Progenitor cell of endocrine pancreas (in vitro differentiated cells): ENCODE results near the gene HSF2BP. TPM values are rescaled to one million over a fixed set of nuclear protein-coding genes. Genes with fewer than 3 reads are reported as not detected.
A peak's percentile ranks its signal among the peaks of the same experiment; 100 is the strongest.

ENCODE experiments used
- DNase-seq: peaks from one replicate; pipeline ENCODE4 v3.0.0; 2021; ENCODE audit warnings: low spot score; ENCODE audit not compliant: unreplicated experiment
- H3K27ac Mint-ChIP-seq: 2 replicates; pipeline ENCODE4 v1.8.0; 2021; ENCODE audit warnings: mild to moderate bottlenecking, moderate library complexity, mixed read lengths
- H3K27me3 Mint-ChIP-seq: 2 replicates; pipeline ENCODE4 v1.8.0; 2021; ENCODE audit warnings: mixed read lengths
- H3K36me3 Mint-ChIP-seq: 2 replicates; pipeline ENCODE4 v1.8.0; 2022; ENCODE audit warnings: mixed read lengths; ENCODE audit not compliant: insufficient read depth
- H3K4me1 Mint-ChIP-seq: 2 replicates; pipeline ENCODE4 v1.8.0; 2021; ENCODE audit warnings: low read depth, mixed read lengths
- H3K4me3 Mint-ChIP-seq: 2 replicates; pipeline ENCODE4 v1.8.0; 2021; ENCODE audit warnings: low read depth, mild to moderate bottlenecking, moderate library complexity, mixed read lengths
- H3K9me3 Mint-ChIP-seq: 2 replicates; pipeline ENCODE4 v1.8.0; 2021; ENCODE audit warnings: low read depth, mixed read lengths
- CTCF ChIP-seq: fragments of 200-600 bp; sonication (generic); IDR thresholded peaks from one replicate; pipeline ENCODE4 v1.5.0; 2021; ENCODE audit warnings: antibody characterized with exemption, mild to moderate bottlenecking; ENCODE audit not compliant: unreplicated experiment
- total RNA-seq: library from RNA; stranded (reverse); gene quantifications from 2 replicates; pipeline ENCODE4 v1.2.1, GENCODE V29; 2021

HSF2BP gene
- total RNA-seq, 1 donor from 2014 or later = 2.0 TPM

GRCh38 chr21:43631411-43632107, 27.7 kb downstream of the HSF2BP start:
- Mint-ChIP-seq H3K4me3 (no peak overlapping the region), H3K36me3 (peaks cover 16% of the 10 kb centered on the region), H3K27me3 (no peaks in the 10 kb centered on the region), H3K4me1 (peaks cover 2% of the 10 kb centered on the region), H3K9me3 (peaks cover 12% of the 10 kb centered on the region), H3K27ac (no peak overlapping the region)
- DNase-seq = no peak
- no peak for TF ChIP-seq CTCF

GRCh38 chr21:43627527-43627926, 31.8 kb downstream of the HSF2BP start:
- Mint-ChIP-seq H3K27ac (no peak overlapping the region), H3K36me3 (peaks cover 16% of the 10 kb centered on the region), H3K9me3 (peaks cover 12% of the 10 kb centered on the region), H3K4me3 (no peak overlapping the region), H3K27me3 (no peaks in the 10 kb centered on the region), H3K4me1 (peaks cover 12% of the 10 kb centered on the region)
- DNase-seq = no peak
- no peak for TF ChIP-seq CTCF

GRCh38 chr21:43626390-43626789, 32.9 kb downstream of the HSF2BP start:
- H3K4me3 Mint-ChIP-seq = no peak overlapping the region
- peaks cover 12% of the 10 kb centered on the region for H3K9me3 Mint-ChIP-seq
- no peaks in the 10 kb centered on the region for H3K27me3 Mint-ChIP-seq
- peak overlapping the region; percentile 95 for H3K27ac Mint-ChIP-seq
- no peak for TF ChIP-seq CTCF
- H3K36me3 Mint-ChIP-seq = peaks cover 16% of the 10 kb centered on the region
- no peak for DNase-seq
- H3K4me1 Mint-ChIP-seq = peaks cover 12% of the 10 kb centered on the region

GRCh38 chr21:43624339-43624738, 34.9 kb downstream of the HSF2BP start:
- Mint-ChIP-seq H3K27me3 (no peaks in the 10 kb centered on the region), H3K4me3 (no peak overlapping the region), H3K9me3 (peaks cover 20% of the 10 kb centered on the region), H3K27ac (no peak overlapping the region), H3K4me1 (peaks cover 12% of the 10 kb centered on the region), H3K36me3 (peaks cover 20% of the 10 kb centered on the region)
- DNase-seq = no peak
- TF ChIP-seq CTCF = no peak

- Mint-ChIP-seq H3K36me3 (peaks cover 17% of the 10 kb centered on the region), H3K4me3 (no peak overlapping the region), H3K27ac (no peak overlapping the region), H3K27me3 (no peaks in the 10 kb centered on the region), H3K4me1 (peaks cover 12% of the 10 kb centered on the region), H3K9me3 (peaks cover 19% of the 10 kb centered on the region)
- TF ChIP-seq CTCF = no peak
- DNase-seq = no peak
These were observed 35.7 kb downstream of the HSF2BP start for GRCh38 chr21:43623588-43623987.
